Esophagus (tissue), 2 donors: ENCODE results near the gene VSIG10L. TPM values are rescaled to one million over a fixed set of nuclear protein-coding genes. Genes with fewer than 3 reads are reported as not detected.

Experiments
- H3K27ac ChIP-seq, 2 donors: one replicate each; pipeline ENCODE4 v1.5.1; 2013; ENCODE audit warnings: low read depth in 2 of 2, mild to moderate bottlenecking in 2 of 2, inconsistent platforms in 1 of 2, low read length in 1 of 2, moderate library complexity in 1 of 2
- H3K27me3 ChIP-seq, 2 donors: one replicate each; pipeline ENCODE4 v1.6.1; 2013; ENCODE audit warnings: low read length in 2 of 2, control low read depth in 1 of 2, mild to moderate bottlenecking in 1 of 2; ENCODE audit not compliant: insufficient read depth in 2 of 2, control insufficient read depth in 1 of 2
- H3K36me3 ChIP-seq, 2 donors: one replicate each; pipeline ENCODE4 v1.6.1; 2013; ENCODE audit warnings: low read length in 1 of 2; ENCODE audit not compliant: control insufficient read depth in 2 of 2, insufficient read depth in 2 of 2
- H3K4me1 ChIP-seq, 2 donors: one replicate each; pipeline ENCODE4 v1.6.1; 2013; ENCODE audit warnings: low read length in 1 of 2; ENCODE audit not compliant: control insufficient read depth in 2 of 2, insufficient read depth in 2 of 2
- H3K4me3 ChIP-seq, 2 donors: one replicate each; pipeline ENCODE4 v1.5.1; 2013; ENCODE audit warnings: low read length in 2 of 2, mild to moderate bottlenecking in 2 of 2, low read depth in 1 of 2, moderate library complexity in 1 of 2
- H3K9me3 ChIP-seq, 2 donors: one replicate each; pipeline ENCODE4 v1.6.1; 2013; ENCODE audit warnings: mild to moderate bottlenecking in 2 of 2, low read depth in 1 of 2, low read length in 1 of 2, moderate library complexity in 1 of 2; ENCODE audit not compliant: control insufficient read depth in 2 of 2, insufficient read depth in 1 of 2
- WGBS, 2 donors: extraction: QIAGEN DNeasy Blood & Tissue Kit; methylation state at CpG; one replicate each; pipeline ENCODE4 v1.1.7; 2013; 5-methylcytosine and 5-hydroxymethylcytosine counted together
- polyA plus RNA-seq, 2 donors: library from polyadenylated mRNA; stranded (reverse); fragments of 200-250 nt; gene quantifications; one replicate each; pipeline ENCODE4 v1.2.3, GENCODE V29; 2013
- donor health status: healthy with polysubstance abuse.
- donor health status: Bipolar disorder and iron deficiency.

The VSIG10L gene
- polyA plus RNA-seq, 2 donors, result 122 to 227 TPM

- no peaks in the 10 kb centered on the region for H3K27me3 ChIP-seq
- peak within 1 kb of the TSS in 1 of 2 donors; percentile 8 for H3K4me3 ChIP-seq
- peaks cover 0 to 5% of the 10 kb centered on the region in 2 donors for H3K4me1 ChIP-seq
- WGBS, 2 donors, result 47 to 49% methylated on average over 9 of the region's 9 CpGs
- no peaks in the 10 kb centered on the region for H3K9me3 ChIP-seq
- peak within 1 kb of the TSS; percentile 4 to 65 for H3K27ac ChIP-seq
- no peaks in the 10 kb centered on the region for H3K36me3 ChIP-seq
Measured at GRCh38 chr19:51372649-51373504, 30.9 kb upstream of the VSIG10L start, which contains the start of gene NKG7. Gene NKG7 (minus strand): TSS chr19:51372654. CDS start chr19:51372535, 119 bp downstream.

- Histone ChIP-seq H3K36me3 (no peaks in the 10 kb centered on the region), H3K4me1 (peaks cover 0 to 5% of the 10 kb centered on the region in 2 donors), H3K27me3 (no peaks in the 10 kb centered on the region), H3K4me3 (peak overlapping the region in 1 of 2 donors; percentile 8), H3K9me3 (no peaks in the 10 kb centered on the region), H3K27ac (peak overlapping the region; percentile 4 to 65)
- 78 to 79% methylated on average over 18 of the region's 18 CpGs for WGBS, 2 donors
Measured at GRCh38 chr19:51372021-51372648, 30.2 kb upstream of the VSIG10L start.

GRCh38 chr19:51371186-51371690 is 29.3 kb upstream of the VSIG10L start:
- Histone ChIP-seq H3K36me3 (no peaks in the 10 kb centered on the region), H3K4me3 (no peak overlapping the region), H3K27ac (no peak overlapping the region), H3K27me3 (no peaks in the 10 kb centered on the region), H3K9me3 (no peaks in the 10 kb centered on the region), H3K4me1 (peaks cover 0 to 5% of the 10 kb centered on the region in 2 donors)
- 73 to 74% methylated on average over 8 of the region's 8 CpGs for WGBS, 2 donors

- Histone ChIP-seq H3K27ac (no peak overlapping the region), H3K4me3 (no peak overlapping the region), H3K4me1 (peaks cover 0 to 7% of the 10 kb centered on the region in 2 donors), H3K36me3 (no peaks in the 10 kb centered on the region), H3K27me3 (no peaks in the 10 kb centered on the region), H3K9me3 (no peaks in the 10 kb centered on the region)
- WGBS, 2 donors, result 63 to 79% methylated on average over 4 of the region's 4 CpGs
Measured at GRCh38 chr19:51370230-51370629, 28.3 kb upstream of the VSIG10L start.

- H3K4me3 ChIP-seq, result peak within 1 kb of the TSS; percentile 84 to 86
- 62 to 66% methylated on average over 23 of the region's 23 CpGs for WGBS, 2 donors
- no peaks in the 10 kb centered on the region for H3K9me3 ChIP-seq
- H3K4me1 ChIP-seq, result peaks cover 4 to 19% of the 10 kb centered on the region in 2 donors
- H3K27me3 ChIP-seq, result no peaks in the 10 kb centered on the region
- peak within 1 kb of the TSS; percentile 94 to 98 for H3K27ac ChIP-seq
- H3K36me3 ChIP-seq, result no peaks in the 10 kb centered on the region
Measured at GRCh38 chr19:51368366-51369282, 26.7 kb upstream of the VSIG10L start, which contains the start of gene CLDND2. Gene CLDND2 (minus strand): TSS chr19:51369003. CDS start chr19:51368577, 426 bp downstream.

- WGBS, 2 donors, result 0 to 1% methylated on average over 64 of the region's 64 CpGs
- Histone ChIP-seq H3K4me3 (peak overlapping the region; percentile 84 to 86), H3K27ac (peak overlapping the region; percentile 94 to 98), H3K9me3 (no peaks in the 10 kb centered on the region), H3K4me1 (peaks cover 4 to 22% of the 10 kb centered on the region in 2 donors), H3K36me3 (no peaks in the 10 kb centered on the region), H3K27me3 (no peaks in the 10 kb centered on the region)
Measured at GRCh38 chr19:51367565-51368365, 25.8 kb upstream of the VSIG10L start.

GRCh38 chr19:51367255-51367564 is 25.3 kb upstream of the VSIG10L start:
- Histone ChIP-seq H3K36me3 (no peaks in the 10 kb centered on the region), H3K27ac (peak overlapping the region; percentile 94 to 98), H3K27me3 (no peaks in the 10 kb centered on the region), H3K9me3 (no peaks in the 10 kb centered on the region), H3K4me1 (peaks cover 4 to 22% of the 10 kb centered on the region in 2 donors), H3K4me3 (peak overlapping the region; percentile 66 to 86)
- 0 to 1% methylated on average over 13 to 15 of the region's 15 CpGs for WGBS, 2 donors

- Histone ChIP-seq H3K27me3 (no peaks in the 10 kb centered on the region), H3K27ac (peak overlapping the region; percentile 98), H3K4me3 (peak overlapping the region; percentile 86 to 91), H3K36me3 (no peaks in the 10 kb centered on the region), H3K4me1 (peaks cover 4 to 22% of the 10 kb centered on the region in 2 donors), H3K9me3 (no peaks in the 10 kb centered on the region)
- WGBS, 2 donors, result 1% methylated on average over 51 to 54 of the region's 54 CpGs
Measured at GRCh38 chr19:51366389-51367254, 24.7 kb upstream of the VSIG10L start.
